ENCODE measurements around the gene UEVLD.

UEVLD gene

DNA sequence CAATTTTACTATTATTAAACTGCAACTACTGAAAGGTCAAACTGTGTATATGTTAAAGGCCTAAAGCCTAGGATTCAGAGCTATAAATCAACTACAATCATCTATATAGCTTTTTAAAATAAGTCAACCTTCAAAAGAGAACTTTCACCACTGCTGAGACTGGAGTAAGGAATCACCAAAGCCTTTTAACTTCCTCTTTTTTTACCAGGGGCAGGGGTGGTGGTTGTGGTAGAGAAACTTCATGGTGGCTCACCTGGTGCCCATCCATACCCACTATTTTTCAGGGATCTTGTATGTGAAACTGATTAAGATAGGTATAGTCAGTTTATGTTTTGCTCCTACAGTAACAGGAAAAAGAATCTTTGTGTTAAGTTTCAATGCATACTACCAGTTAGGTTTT is 93.3 kb downstream of the UEVLD start:
- no peak for DNase-seq

DNA sequence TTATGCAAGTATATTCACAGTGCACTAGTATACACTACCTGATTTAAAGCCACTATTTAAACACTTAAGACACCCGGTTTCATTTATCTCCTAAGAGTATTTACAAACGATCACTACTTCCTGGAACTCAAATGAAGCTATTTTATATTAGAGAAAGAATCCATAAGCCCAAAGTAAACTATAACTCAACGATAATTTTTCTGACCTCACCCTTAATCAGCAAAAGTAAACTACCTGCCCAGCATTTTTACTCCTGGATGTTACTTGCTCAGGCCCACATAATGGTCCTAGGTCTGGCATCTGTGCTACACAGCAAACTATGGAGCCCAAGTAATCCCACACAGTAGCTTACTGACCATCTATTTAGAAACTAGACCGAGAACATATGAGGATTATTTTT is 95.2 kb downstream of the UEVLD start:
- no peak for DNase-seq

DNA sequence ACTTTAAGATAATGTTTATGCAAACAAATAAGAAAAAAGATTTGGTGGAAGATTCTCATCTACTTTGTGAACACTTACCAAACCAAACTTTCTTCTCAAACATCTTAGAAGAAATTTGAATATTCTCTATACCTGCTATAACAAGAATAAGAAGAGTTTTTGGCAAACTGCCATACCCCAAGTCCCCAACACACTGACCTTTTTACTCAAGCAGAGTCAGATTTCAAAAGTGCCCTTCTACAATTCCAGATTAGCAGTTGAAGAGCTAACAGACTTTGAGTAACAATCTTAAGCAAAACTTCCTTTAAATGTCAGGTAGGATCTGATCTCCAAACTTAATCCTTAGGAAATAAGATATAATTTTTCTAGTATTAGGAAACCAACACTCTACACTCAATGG is 95.6 kb downstream of the UEVLD start:
- no peak for DNase-seq

DNA sequence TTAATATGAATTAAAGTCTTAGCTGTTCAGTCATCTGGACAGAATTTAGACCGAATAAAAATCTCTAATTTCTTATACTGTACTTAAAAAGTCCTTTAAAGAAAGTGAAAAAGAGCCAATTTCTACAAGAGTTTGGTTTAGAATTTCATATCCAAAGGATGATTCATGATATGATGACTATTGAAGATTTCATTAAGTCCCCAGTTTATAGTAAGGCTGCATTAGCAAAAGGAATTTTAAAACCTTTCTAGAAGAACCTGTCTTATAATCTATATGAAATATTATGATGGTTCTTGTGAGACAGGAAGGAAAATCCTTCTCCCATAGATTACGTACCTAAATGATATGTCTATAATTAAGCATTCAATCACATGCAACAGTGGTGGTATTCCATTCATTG is 96.6 kb downstream of the UEVLD start:
- DNase-seq, result no peak

DNA sequence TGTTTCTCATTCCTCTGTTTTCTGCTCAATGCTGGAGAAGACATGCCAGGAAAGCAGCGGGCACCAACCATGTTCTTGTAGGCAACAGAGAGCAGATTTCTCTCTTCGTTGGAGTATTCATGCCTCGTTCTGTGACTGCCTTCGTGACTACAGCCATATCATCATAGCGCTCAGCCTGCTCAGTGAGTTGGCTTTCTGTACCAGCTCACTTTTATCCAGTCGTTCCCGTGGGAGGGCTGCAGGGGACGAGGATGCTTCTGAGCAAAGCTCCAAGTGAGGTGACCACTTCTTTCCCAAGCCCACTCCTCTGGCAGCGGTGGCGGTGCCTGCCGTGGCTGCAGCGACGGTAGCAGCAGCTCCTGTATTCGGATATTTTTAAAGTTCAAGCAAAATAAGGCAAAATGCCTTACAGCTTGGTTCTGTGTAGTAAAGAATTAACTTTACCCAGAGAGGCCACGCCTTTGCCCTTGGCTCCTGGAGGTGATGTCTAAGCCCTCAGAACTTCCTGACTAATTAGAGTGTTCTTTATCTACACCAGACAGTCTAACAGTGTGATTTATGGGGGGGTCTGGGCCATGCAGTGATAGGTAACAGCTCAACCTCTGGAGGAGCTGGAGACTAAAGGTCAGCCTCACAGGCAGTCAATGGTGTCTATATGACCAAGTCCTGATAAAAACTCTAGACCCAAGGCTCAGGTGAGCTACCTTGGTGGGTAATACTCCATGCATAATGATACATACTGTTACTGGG is 97.6 kb downstream of the UEVLD start:
- no peak for DNase-seq

DNA sequence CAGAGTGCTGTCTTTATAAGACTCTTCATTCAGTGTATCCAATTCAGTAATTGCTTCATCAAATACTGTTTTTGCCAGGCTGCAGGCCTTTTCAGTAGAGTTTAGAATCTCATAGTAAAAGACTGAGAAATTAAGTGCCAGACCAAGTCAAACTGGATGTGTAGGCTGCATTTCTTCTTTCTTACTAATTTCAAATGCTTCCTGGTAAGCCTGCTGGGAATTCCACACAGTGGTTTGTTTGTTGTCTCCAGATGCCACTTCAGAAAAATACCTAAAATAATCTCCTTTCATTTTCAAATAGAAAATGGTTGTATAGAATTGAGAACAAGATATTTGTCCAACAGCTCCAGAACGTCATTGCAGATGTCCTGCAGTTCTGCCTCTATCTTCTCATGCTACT is 98.2 kb downstream of the UEVLD start:
- no peak for DNase-seq

DNA sequence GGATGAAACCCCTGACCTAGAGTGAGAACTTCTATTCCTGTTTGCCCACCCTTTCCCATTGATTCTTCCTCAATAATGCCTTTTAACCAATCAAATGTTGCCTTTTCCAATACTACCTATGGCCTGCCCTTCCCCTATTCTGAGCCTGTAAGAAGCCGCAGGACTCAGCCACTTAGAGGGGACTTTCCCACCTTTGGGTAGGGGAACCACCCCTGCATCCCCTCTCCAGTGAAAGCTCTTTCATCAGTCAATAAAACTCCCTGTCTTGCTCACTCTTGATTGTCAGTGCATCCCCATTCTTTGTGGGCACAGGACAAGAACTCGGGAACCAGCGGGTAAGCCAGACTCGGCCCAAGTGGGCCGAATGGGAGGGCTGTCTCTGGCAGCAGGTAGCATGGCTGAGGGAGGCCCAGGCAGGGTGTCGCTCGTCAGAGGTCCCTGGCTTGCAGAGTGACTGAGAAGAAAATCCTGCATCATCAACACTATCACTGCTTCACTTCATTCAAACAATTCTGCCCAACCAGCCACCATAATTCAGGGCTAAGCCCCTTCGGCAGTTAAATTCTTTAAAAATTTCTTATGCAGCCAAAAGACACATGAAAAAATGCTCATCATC is 102.5 kb downstream of the UEVLD start:
- DNase-seq, result peak in 1 of 2 donors; percentile 25

Measured in inflammatory macrophage treated with lipopolysaccharide for 1 hour (primary cell).